Astrocyte of the cerebellum (primary cell): ENCODE results near the gene PPDPF.
"Not testable (repeated sequence)": the region's sequence is repeated elsewhere in the genome, so short reads cannot be mapped to it uniquely, and the experiment has no call there.

ENCODE experiments used
- DNase-seq: peaks from one replicate; pipeline ENCODE4 v3.0.0-alpha.2; 2011; ENCODE audit warnings: low read depth
- H3K4me3 ChIP-seq: 2 replicates; pipeline ENCODE4 v1.5.1; 2011; ENCODE audit warnings: mild to moderate bottlenecking, low read depth, low read length, moderate library complexity
- in situ Hi-C: cut with HindIII; loops from 2 replicates; pipeline ENCODE4 v1.10.0; 2017; ENCODE audit warnings: low sequenced_read_pairs
- TF ChIP-seq, protein P1 (sequence below): IDR thresholded peaks from 2 replicates; pipeline ENCODE4 v1.5.1; 2012; ENCODE audit warnings: low read length, low read depth, moderate library complexity, mild to moderate bottlenecking; ENCODE audit errors: missing control alignments

The PPDPF gene

DNA sequence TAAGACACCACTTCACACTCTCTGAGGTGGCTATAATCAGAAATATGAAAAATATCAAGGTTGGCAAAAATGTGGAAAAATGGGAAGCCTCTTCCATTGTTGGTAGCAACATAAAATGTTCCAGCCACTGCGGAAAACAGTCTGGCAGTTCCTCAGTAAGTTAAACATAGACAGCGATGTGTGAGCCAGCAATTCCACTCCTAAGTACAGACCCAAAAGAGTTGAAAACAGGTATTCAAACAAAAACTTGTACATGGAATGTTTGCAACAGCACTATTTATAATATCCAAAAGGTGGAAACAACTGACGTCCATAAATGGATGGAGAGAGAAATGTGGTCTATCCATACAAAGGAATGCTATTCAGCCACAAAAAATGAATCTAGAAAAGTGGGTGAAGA lies 7.4 kb upstream of the PPDPF start:
- DNase-seq, result no peak
- H3K4me3 ChIP-seq, result no peak overlapping the region
- in situ Hi-C loops, result no loop called here
- TF ChIP-seq, protein P1, sequence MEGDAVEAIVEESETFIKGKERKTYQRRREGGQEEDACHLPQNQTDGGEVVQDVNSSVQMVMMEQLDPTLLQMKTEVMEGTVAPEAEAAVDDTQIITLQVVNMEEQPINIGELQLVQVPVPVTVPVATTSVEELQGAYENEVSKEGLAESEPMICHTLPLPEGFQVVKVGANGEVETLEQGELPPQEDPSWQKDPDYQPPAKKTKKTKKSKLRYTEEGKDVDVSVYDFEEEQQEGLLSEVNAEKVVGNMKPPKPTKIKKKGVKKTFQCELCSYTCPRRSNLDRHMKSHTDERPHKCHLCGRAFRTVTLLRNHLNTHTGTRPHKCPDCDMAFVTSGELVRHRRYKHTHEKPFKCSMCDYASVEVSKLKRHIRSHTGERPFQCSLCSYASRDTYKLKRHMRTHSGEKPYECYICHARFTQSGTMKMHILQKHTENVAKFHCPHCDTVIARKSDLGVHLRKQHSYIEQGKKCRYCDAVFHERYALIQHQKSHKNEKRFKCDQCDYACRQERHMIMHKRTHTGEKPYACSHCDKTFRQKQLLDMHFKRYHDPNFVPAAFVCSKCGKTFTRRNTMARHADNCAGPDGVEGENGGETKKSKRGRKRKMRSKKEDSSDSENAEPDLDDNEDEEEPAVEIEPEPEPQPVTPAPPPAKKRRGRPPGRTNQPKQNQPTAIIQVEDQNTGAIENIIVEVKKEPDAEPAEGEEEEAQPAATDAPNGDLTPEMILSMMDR, result no peak

DNA sequence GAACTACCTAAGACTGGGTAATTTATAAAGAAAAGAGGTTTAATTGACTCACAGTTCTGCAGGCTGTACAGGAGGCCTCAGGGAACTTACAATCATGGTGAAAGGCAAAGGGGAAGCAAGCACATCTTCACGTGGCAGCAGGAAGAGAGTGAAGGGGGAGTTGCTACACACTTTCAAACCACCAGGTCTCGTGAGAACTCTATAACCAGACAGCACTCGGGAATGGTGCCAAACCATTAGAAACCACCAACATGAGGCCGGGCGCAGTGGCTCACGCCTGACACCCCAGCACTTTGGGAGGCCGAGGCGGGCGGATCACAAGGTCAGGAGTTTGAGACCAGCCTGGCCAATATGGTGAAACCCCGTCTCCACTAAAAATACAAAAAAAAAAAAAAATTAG lies 6.0 kb upstream of the PPDPF start:
- H3K4me3 ChIP-seq, in situ Hi-C loops, DNase-seq: not testable (repeated sequence)

DNA sequence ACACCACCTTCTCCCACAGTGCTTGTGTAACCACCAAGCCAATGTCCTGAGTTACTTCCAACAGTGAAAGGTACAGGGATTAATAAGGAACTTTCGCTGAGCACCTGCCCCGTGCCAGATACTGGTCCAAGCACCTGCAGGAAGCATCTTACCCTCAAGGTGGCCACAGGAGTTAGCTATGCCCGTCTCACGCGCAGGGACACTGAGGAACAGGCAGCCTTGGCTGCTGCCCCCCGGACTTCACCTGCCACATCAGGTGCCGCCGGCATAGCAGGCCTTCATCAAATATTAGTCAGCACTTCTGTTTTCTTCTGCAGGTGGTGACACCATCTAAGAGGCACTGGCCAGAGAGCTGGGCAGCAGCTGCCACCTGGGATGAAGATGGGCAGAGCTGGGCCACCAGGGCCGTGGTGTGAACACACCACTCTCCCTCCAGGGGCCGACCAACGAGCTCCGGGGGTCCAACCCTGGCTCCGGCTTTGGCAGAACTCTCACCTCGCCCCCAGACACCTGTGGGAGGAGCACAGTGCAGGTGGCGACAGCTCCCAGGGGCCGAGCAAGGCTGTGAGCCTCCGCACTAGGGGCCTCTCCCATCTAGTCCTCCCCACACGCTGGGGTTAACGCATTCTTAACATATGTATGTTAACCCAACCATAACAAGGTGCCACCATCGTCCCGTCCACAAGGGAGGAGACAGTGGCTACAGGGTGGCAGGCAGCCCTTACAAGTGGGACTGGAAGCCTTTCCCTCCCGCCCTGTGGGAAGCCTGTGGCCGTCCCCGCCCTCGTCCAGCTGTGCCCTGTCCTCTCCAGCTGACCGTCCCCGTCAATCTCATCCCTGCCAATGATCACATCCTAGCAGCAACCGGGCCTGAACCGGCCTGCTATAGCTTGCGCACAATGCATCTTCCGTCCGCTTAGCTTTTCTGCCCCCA lies 2.9 kb upstream of the PPDPF start:
- H3K4me3 ChIP-seq, result no peak overlapping the region
- TF ChIP-seq, protein P1, result no peak
- in situ Hi-C loops, result no loop called here
- DNase-seq, result no peak

DNA sequence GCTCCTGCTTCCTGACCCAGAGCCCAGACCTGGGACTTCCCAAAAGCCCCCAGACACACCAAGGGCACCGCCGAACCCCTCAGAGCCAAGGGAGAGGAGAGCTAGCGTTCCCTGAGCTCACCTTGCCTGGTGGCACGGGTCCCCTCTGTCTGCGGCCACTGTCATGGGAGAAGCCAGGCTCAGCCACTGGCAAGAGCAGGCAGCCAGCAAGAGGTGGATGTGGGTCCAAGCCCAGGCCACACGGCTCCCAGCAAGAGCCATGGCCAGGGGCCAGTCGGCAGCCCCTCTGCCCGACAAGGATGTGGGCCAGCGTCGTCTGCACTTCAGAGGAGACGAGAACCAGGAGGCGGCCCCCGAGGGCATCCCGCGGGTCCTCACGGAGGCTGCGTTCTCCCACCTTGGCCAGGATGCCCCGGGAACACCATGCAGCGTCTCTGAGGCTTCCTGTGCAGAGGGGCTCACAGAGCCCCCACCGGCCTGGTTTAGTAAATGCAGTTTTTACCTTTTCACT lies 2.2 kb upstream of the PPDPF start:
- DNase-seq, result no peak
- H3K4me3 ChIP-seq, result no peak overlapping the region
- TF ChIP-seq, protein P1, result peak; percentile 23
- in situ Hi-C loops, result no loop called here

DNA sequence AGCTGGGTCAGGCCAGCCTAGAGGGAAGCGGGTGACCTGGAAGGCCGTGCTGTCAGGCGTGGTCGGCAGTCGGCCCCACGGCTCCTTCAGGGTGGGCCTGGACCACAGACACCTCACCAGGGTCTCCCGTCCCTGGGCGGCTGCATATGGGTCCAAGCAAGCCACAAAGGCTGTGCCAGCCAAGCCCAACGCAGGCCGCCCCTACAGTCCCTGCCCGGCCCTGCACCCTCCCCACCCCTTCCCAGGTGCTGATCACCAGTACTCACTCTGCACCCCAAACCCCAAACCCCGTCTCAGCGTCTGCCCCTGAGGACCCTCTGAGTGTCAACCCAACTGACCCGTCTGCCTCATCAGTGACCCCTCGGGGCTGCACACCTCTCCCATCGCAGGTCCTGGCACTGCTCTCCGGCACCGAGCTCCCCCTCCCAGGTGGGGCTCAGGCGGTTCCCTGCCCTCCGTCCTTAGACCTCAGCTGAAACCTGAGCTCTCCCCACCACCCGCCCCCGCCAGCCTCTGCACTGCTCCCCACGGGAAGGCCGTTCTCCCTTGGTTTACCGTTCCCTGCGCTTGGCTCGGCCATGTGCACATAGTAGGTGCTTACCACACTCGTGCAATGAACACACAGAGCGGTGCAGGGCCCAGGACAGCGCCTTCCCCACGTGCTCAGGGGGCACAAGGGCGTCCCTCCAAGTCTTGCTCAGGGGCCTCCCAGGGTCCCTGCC lies 1.5 kb upstream of the PPDPF start:
- DNase-seq, result no peak
- peak overlapping the region; percentile 83 for H3K4me3 ChIP-seq
- TF ChIP-seq, protein P1, result no peak
- in situ Hi-C loops, result no loop called here

DNA sequence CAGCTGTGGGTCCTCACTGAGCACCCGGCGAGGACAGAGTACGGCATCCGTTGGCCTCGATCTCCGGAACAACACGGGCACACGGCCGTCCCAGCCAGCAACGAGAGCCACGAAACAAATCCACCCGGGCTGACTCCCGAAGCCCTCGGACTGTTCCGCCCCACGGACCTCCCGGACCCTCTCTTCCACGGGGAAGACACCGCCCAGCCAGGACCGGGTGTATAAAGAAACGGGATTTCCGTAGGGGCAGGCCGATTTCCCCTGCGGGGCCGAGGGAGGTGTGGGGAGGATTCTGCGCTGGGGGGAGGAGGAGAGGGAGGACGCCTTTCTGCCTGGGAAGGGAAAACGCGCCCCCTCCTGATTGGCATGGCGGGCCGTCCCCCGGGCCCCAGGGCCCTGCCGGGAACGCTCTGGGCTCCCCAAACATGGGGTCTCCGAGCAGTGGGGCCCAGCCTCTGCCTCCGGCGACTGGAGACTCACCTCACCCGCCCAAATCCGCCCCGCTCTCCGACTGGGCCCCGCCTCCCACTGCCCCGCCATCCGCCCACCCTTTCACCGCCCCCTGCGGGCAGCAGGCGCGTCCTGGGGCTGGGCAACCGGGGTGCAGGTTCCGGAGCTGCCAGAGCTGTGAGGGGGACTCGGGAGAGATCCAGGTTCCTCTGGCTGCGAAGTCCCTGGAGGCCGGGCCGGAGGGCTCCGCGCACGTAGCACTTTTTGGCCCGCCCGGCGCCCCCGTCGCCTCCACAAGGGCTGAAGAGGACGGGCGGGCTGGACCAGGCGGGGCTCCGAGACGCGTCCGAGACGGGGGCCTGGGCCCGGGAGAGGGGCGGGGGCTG lies 679 bp upstream of the PPDPF start:
- TF ChIP-seq, protein P1, result peak; percentile 21
- H3K4me3 ChIP-seq, result peak overlapping the region; percentile 83
- no peak for DNase-seq
- in situ Hi-C loops, result no loop called here
